Upper lobe of left lung (tissue), 4 donors: ENCODE results near the gene EPX.

ENCODE experiments used
- POLR2A ChIP-seq, 4 donors: fragments of 450-650 bp; IDR thresholded peaks; one replicate each; pipeline ENCODE4 v1.5.1; 2016 to 2017; ENCODE audit warnings: antibody characterized with exemption in 4 of 4, mild to moderate bottlenecking in 2 of 4
- POLR2AphosphoS5 ChIP-seq, 2 donors: sonication (generic); formaldehyde crosslinking; IDR thresholded peaks; one replicate each; pipeline ENCODE4 v1.5.1; 2017; ENCODE audit warnings: antibody characterized with exemption in 2 of 2
- TF ChIP-seq, protein P1 (sequence below), 6 experiments: fragments of 450-650 bp in 4 of 6; fragments of 200-600 bp in 2 of 6; sonication (generic) in 2 of 6; IDR thresholded peaks; one replicate each; pipeline ENCODE4 v1.5.1; 2016 to 2019; ENCODE audit warnings: antibody characterized with exemption in 6 of 6

DNA sequence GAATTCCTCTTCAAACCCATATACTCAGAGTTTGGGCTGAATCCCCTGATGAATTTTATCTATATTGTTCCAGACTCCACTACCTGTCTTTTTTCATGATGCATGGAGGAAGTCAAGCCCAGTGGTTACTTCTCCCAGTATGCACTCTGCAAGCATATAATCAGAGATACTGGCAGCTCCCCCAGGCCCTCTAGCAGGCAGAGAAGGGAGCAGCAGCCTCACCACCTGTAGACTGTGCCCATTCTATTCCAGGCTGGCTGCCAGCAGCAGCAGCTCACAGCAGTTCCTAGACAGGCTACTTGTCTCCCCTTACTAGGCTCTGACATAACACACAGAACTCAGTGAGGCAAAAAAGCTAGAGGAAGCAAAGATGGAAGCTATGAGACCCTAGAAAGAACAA lies 23.2 kb downstream of the EPX start:
- TF ChIP-seq, protein P1, sequence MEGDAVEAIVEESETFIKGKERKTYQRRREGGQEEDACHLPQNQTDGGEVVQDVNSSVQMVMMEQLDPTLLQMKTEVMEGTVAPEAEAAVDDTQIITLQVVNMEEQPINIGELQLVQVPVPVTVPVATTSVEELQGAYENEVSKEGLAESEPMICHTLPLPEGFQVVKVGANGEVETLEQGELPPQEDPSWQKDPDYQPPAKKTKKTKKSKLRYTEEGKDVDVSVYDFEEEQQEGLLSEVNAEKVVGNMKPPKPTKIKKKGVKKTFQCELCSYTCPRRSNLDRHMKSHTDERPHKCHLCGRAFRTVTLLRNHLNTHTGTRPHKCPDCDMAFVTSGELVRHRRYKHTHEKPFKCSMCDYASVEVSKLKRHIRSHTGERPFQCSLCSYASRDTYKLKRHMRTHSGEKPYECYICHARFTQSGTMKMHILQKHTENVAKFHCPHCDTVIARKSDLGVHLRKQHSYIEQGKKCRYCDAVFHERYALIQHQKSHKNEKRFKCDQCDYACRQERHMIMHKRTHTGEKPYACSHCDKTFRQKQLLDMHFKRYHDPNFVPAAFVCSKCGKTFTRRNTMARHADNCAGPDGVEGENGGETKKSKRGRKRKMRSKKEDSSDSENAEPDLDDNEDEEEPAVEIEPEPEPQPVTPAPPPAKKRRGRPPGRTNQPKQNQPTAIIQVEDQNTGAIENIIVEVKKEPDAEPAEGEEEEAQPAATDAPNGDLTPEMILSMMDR (IDR thresholded peaks at IDR 0.05) = no peak
- no peak for TF ChIP-seq POLR2A (IDR thresholded peaks at IDR 0.05)
- no peak for TF ChIP-seq POLR2AphosphoS5 (IDR thresholded peaks at IDR 0.05)
